ENCODE data around the gene TAS2R46. TPM values are rescaled to one million over a fixed set of nuclear protein-coding genes. Genes with fewer than 3 reads are reported as not detected.

Gene TAS2R46
- total RNA-seq, 1 experiment from 2014 or later = 2.2 TPM

DNA sequence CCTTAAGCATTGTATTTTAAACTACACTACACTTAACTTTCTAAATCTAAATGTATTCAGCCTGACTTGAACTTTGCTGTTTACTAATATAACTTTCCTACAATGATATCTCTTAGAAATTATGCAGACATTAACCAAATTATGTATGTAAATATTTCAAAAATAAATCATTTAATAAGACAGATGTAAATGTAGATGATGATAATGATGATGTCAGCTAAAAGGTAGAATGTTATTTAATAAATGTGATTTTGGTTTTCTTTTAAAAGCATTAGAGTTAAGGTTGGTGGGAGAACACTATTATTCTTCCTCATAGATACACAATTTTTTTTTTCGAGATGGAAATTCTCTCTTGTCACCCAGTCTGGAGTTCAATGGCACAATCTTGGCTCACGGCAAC is 19.9 kb upstream of the TAS2R46 start:
- intact Hi-C loops (cut with micrococcal nuclease; ENCODE audit: unreplicated experiment) = loop anchor here (5.0 kb wide), 1 partner anchor 45 kb away; no protein-coding TSS in a partner anchor
- no peak overlapping the region for H3K27ac Mint-ChIP-seq (ENCODE audit: unreplicated experiment)
- CTCF ChIA-PET = no interaction called here
- no peaks in the 10 kb centered on the region for H3K4me1 Mint-ChIP-seq (ENCODE audit: low read depth, unreplicated experiment)
- peaks cover 5% of the 10 kb centered on the region for H3K9me3 Mint-ChIP-seq (ENCODE audit: low read depth, unreplicated experiment)
- H3K36me3 Mint-ChIP-seq (ENCODE audit: insufficient read depth, unreplicated experiment) = no peaks in the 10 kb centered on the region
- TF ChIP-seq, protein P1, sequence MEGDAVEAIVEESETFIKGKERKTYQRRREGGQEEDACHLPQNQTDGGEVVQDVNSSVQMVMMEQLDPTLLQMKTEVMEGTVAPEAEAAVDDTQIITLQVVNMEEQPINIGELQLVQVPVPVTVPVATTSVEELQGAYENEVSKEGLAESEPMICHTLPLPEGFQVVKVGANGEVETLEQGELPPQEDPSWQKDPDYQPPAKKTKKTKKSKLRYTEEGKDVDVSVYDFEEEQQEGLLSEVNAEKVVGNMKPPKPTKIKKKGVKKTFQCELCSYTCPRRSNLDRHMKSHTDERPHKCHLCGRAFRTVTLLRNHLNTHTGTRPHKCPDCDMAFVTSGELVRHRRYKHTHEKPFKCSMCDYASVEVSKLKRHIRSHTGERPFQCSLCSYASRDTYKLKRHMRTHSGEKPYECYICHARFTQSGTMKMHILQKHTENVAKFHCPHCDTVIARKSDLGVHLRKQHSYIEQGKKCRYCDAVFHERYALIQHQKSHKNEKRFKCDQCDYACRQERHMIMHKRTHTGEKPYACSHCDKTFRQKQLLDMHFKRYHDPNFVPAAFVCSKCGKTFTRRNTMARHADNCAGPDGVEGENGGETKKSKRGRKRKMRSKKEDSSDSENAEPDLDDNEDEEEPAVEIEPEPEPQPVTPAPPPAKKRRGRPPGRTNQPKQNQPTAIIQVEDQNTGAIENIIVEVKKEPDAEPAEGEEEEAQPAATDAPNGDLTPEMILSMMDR (IDR thresholded peaks at IDR 0.05; ENCODE audit: unreplicated experiment) = no peak
- H3K27me3 Mint-ChIP-seq (ENCODE audit: unreplicated experiment) = no peaks in the 10 kb centered on the region
- DNase-seq = no peak
- no peak overlapping the region for H3K4me3 Mint-ChIP-seq (ENCODE audit: low read depth, unreplicated experiment)
- no TSS peak for BruUV-seq (replicated peaks)

GRCh38 chr12:11078246-11078645 is 16.2 kb upstream of the TAS2R46 start:
- intact Hi-C loops (cut with micrococcal nuclease; ENCODE audit: unreplicated experiment) = no loop called here
- no peak overlapping the region for H3K27ac Mint-ChIP-seq (ENCODE audit: unreplicated experiment)
- no TSS peak for BruUV-seq (replicated peaks)
- no peak for DNase-seq
- no peaks in the 10 kb centered on the region for H3K36me3 Mint-ChIP-seq (ENCODE audit: insufficient read depth, unreplicated experiment)
- CTCF ChIA-PET = no interaction called here
- no peaks in the 10 kb centered on the region for H3K4me1 Mint-ChIP-seq (ENCODE audit: low read depth, unreplicated experiment)
- H3K9me3 Mint-ChIP-seq (ENCODE audit: low read depth, unreplicated experiment) = peaks cover 5% of the 10 kb centered on the region
- TF ChIP-seq, protein P1 (IDR thresholded peaks at IDR 0.05; ENCODE audit: unreplicated experiment) = no peak
- H3K4me3 Mint-ChIP-seq (ENCODE audit: low read depth, unreplicated experiment) = no peak overlapping the region
- H3K27me3 Mint-ChIP-seq (ENCODE audit: unreplicated experiment) = no peaks in the 10 kb centered on the region

- TF ChIP-seq, protein P1 (IDR thresholded peaks at IDR 0.05; ENCODE audit: unreplicated experiment) = no peak
- H3K27ac Mint-ChIP-seq (ENCODE audit: unreplicated experiment) = no peak overlapping the region
- CTCF ChIA-PET = no interaction called here
- no peaks in the 10 kb centered on the region for H3K9me3 Mint-ChIP-seq (ENCODE audit: low read depth, unreplicated experiment)
- intact Hi-C loops (cut with micrococcal nuclease; ENCODE audit: unreplicated experiment) = no loop called here
- H3K36me3 Mint-ChIP-seq (ENCODE audit: insufficient read depth, unreplicated experiment) = no peaks in the 10 kb centered on the region
- BruUV-seq (replicated peaks) = no TSS peak
- no peak for DNase-seq
- H3K4me3 Mint-ChIP-seq (ENCODE audit: low read depth, unreplicated experiment) = no peak overlapping the region
- no peaks in the 10 kb centered on the region for H3K27me3 Mint-ChIP-seq (ENCODE audit: unreplicated experiment)
- no peaks in the 10 kb centered on the region for H3K4me1 Mint-ChIP-seq (ENCODE audit: low read depth, unreplicated experiment)
These were observed 13.5 kb upstream of the TAS2R46 start for GRCh38 chr12:11075642-11076041.

- no peaks in the 10 kb centered on the region for H3K36me3 Mint-ChIP-seq (ENCODE audit: insufficient read depth, unreplicated experiment)
- intact Hi-C loops (cut with micrococcal nuclease; ENCODE audit: unreplicated experiment) = no loop called here
- no peak overlapping the region for H3K4me3 Mint-ChIP-seq (ENCODE audit: low read depth, unreplicated experiment)
- no peak overlapping the region for H3K27ac Mint-ChIP-seq (ENCODE audit: unreplicated experiment)
- no peaks in the 10 kb centered on the region for H3K9me3 Mint-ChIP-seq (ENCODE audit: low read depth, unreplicated experiment)
- TF ChIP-seq, protein P1 (IDR thresholded peaks at IDR 0.05; ENCODE audit: unreplicated experiment) = no peak
- H3K4me1 Mint-ChIP-seq (ENCODE audit: low read depth, unreplicated experiment) = no peaks in the 10 kb centered on the region
- BruUV-seq (replicated peaks) = no TSS peak
- CTCF ChIA-PET = no interaction called here
- DNase-seq = no peak
- no peaks in the 10 kb centered on the region for H3K27me3 Mint-ChIP-seq (ENCODE audit: unreplicated experiment)
These were observed 9.3 kb upstream of the TAS2R46 start for GRCh38 chr12:11071414-11071813.
